Astrocyte (in vitro differentiated cells and primary cell): ENCODE measurements around the gene CD37. TPM values are rescaled to one million over a fixed set of nuclear protein-coding genes. Genes with fewer than 3 reads are reported as not detected.
"Not testable (repeated sequence)": the region's sequence is repeated elsewhere in the genome, so short reads cannot be mapped to it uniquely, and the experiment has no call there.

ENCODE experiments used
- DNase-seq: peaks from one replicate; pipeline ENCODE4 v3.0.0-alpha.2; 2010; ENCODE audit warnings: low read depth
- FAIRE-seq: peaks from 2 replicates; lab custom pipeline; 2011; peaks lifted over from hg19 to GRCh38; lab: Jason Lieb, UNC
- H2AFZ ChIP-seq: 2 replicates; pipeline ENCODE4 v1.6.0; 2012; ENCODE audit warnings: low read depth, low read length, inconsistent platforms
- H3K27ac ChIP-seq: 2 replicates; pipeline ENCODE4 v1.5.1; 2011; ENCODE audit warnings: low read depth, low read length, inconsistent platforms
- H3K27me3 ChIP-seq: 2 replicates; pipeline ENCODE4 v1.6.0; 2011; ENCODE audit warnings: low read length, inconsistent platforms; ENCODE audit not compliant: insufficient read depth
- H3K36me3 ChIP-seq: 2 replicates; pipeline ENCODE4 v1.5.1; 2011; ENCODE audit warnings: low read length, inconsistent platforms; ENCODE audit not compliant: insufficient read depth
- H3K4me1 ChIP-seq: 2 replicates; pipeline ENCODE4 v1.5.1; 2011; ENCODE audit warnings: low read length, inconsistent platforms; ENCODE audit not compliant: insufficient read depth
- H3K4me2 ChIP-seq: 2 replicates; pipeline ENCODE4 v1.6.0; 2012; ENCODE audit warnings: low read length, inconsistent platforms
- H3K4me3 ChIP-seq: 2 replicates; pipeline ENCODE4 v1.5.1; 2011; ENCODE audit warnings: low read depth, mild to moderate bottlenecking, low read length, inconsistent platforms; ENCODE audit not compliant: insufficient read depth
- H3K79me2 ChIP-seq: 2 replicates; pipeline ENCODE4 v1.6.0; 2012; ENCODE audit warnings: mild to moderate bottlenecking, low read length, inconsistent platforms; ENCODE audit not compliant: insufficient read depth
- H3K9ac ChIP-seq: 2 replicates; pipeline ENCODE4 v1.6.0; 2012; ENCODE audit warnings: mild to moderate bottlenecking, low read length, inconsistent platforms
- H3K9me3 ChIP-seq: 2 replicates; pipeline ENCODE4 v1.5.1; 2012; ENCODE audit warnings: low read depth, mild to moderate bottlenecking, low read length, inconsistent platforms; ENCODE audit not compliant: insufficient read depth
- H4K20me1 ChIP-seq: 2 replicates; pipeline ENCODE4 v1.6.0; 2012; ENCODE audit warnings: low read length, inconsistent platforms; ENCODE audit not compliant: insufficient read depth
- H3K27ac Mint-ChIP-seq: one replicate; pipeline ENCODE4 v1.8.0; 2021; ENCODE audit warnings: mild to moderate bottlenecking, mixed read lengths; ENCODE audit not compliant: unreplicated experiment
- H3K27me3 Mint-ChIP-seq: one replicate; pipeline ENCODE4 v1.8.0; 2021; ENCODE audit warnings: low read depth, mixed read lengths; ENCODE audit not compliant: unreplicated experiment
- H3K36me3 Mint-ChIP-seq: one replicate; pipeline ENCODE4 v1.8.0; 2021; ENCODE audit warnings: low read depth, mixed read lengths; ENCODE audit not compliant: unreplicated experiment
- H3K4me1 Mint-ChIP-seq: one replicate; pipeline ENCODE4 v1.8.0; 2021; ENCODE audit warnings: low read depth, mixed read lengths; ENCODE audit not compliant: unreplicated experiment
- H3K4me3 Mint-ChIP-seq: one replicate; pipeline ENCODE4 v1.8.0; 2021; ENCODE audit warnings: mild to moderate bottlenecking, moderate library complexity, mixed read lengths; ENCODE audit not compliant: unreplicated experiment
- H3K9me3 Mint-ChIP-seq: one replicate; pipeline ENCODE4 v1.8.0; 2021; ENCODE audit warnings: mild to moderate bottlenecking, mixed read lengths; ENCODE audit not compliant: unreplicated experiment
- EZH2 ChIP-seq: IDR thresholded peaks from 2 replicates; pipeline ENCODE4 v1.6.1; 2012; ENCODE audit warnings: mild to moderate bottlenecking, low read length, inconsistent platforms; ENCODE audit not compliant: insufficient read depth
- total RNA-seq: library from RNA; stranded (reverse); gene quantifications from 2 replicates; pipeline ENCODE4 v1.2.1, GENCODE V29; 2021
- TF ChIP-seq, protein P1 (sequence below): IDR thresholded peaks from 2 replicates; pipeline ENCODE4 v1.5.1; 2011; ENCODE audit warnings: low read depth, mild to moderate bottlenecking, inconsistent platforms, low read length, moderate library complexity; ENCODE audit not compliant: insufficient read depth

CD37 gene
- total RNA-seq, 1 donor from 2014 or later: 0.20 TPM

DNA sequence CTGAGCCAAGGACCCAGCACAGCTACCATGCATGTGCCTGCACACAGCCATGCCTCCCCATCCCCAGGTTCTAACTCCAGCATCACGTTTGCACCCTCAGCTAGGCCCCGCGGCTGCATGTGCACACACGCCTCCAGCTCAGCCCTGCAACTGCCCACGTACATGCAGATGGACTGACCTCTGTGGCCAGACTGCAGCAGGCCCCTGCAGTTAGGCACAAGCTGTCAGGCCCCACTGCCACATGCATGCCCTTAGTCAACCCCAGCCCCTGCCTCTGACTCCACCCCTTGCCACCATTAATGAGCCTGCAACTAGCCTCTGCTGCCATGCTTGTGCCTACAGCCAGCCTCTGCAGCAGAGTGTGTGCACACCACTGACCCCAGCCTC lies 33.3 kb upstream of the CD37 start:
- Histone ChIP-seq H3K27me3 (no peaks in the 10 kb centered on the region), H3K4me3 (no peak overlapping the region), H3K36me3 (no peaks in the 10 kb centered on the region), H3K4me1 (no peaks in the 10 kb centered on the region), H4K20me1 (no peaks in the 10 kb centered on the region), H3K9ac (no peak overlapping the region), H3K4me2 (no peak overlapping the region), H3K9me3 (no peaks in the 10 kb centered on the region), H3K79me2 (no peaks in the 10 kb centered on the region), H2AFZ (no peak overlapping the region), H3K27ac (no peak overlapping the region)
- Mint-ChIP-seq H3K27me3 (no peaks in the 10 kb centered on the region), H3K36me3 (peaks cover 19% of the 10 kb centered on the region), H3K4me1 (no peaks in the 10 kb centered on the region), H3K4me3 (no peak overlapping the region), H3K9me3 (peaks cover 12% of the 10 kb centered on the region), H3K27ac (no peak overlapping the region)
- TF ChIP-seq, protein P1, sequence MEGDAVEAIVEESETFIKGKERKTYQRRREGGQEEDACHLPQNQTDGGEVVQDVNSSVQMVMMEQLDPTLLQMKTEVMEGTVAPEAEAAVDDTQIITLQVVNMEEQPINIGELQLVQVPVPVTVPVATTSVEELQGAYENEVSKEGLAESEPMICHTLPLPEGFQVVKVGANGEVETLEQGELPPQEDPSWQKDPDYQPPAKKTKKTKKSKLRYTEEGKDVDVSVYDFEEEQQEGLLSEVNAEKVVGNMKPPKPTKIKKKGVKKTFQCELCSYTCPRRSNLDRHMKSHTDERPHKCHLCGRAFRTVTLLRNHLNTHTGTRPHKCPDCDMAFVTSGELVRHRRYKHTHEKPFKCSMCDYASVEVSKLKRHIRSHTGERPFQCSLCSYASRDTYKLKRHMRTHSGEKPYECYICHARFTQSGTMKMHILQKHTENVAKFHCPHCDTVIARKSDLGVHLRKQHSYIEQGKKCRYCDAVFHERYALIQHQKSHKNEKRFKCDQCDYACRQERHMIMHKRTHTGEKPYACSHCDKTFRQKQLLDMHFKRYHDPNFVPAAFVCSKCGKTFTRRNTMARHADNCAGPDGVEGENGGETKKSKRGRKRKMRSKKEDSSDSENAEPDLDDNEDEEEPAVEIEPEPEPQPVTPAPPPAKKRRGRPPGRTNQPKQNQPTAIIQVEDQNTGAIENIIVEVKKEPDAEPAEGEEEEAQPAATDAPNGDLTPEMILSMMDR: no peak
- TF ChIP-seq EZH2: no peak
- FAIRE-seq (no peak), DNase-seq (no peak)

DNA sequence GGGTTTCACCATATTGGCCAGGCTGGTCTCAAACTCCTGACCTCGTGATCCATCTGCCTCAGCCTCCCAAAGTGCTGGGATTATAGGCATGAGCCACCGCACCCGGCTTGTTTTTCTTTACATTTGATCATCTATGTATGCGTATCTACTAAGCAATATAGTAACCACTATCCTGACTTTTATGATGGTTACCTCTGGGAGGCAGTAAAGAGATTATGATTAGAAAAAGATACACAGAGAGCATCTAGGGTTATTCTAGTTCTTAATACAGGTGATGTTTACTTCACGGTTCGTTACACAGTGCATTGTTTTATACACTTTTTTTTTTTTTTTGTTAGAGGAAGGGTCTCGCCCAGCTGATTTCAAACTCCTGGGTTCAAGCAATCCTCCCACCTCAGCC lies 28.5 kb upstream of the CD37 start:
- H3K4me1 ChIP-seq, H3K4me3 ChIP-seq, H3K27ac ChIP-seq, H3K79me2 ChIP-seq, H4K20me1 ChIP-seq, H3K27me3 Mint-ChIP-seq, H3K9ac ChIP-seq, H3K9me3 ChIP-seq, H3K27ac Mint-ChIP-seq, H3K36me3 ChIP-seq, H3K4me3 Mint-ChIP-seq, H3K27me3 ChIP-seq, H2AFZ ChIP-seq, FAIRE-seq, H3K4me1 Mint-ChIP-seq, DNase-seq, H3K4me2 ChIP-seq: not testable (repeated sequence)
- H3K36me3 Mint-ChIP-seq: peaks cover 42% of the 10 kb centered on the region
- peaks cover 20% of the 10 kb centered on the region for H3K9me3 Mint-ChIP-seq

DNA sequence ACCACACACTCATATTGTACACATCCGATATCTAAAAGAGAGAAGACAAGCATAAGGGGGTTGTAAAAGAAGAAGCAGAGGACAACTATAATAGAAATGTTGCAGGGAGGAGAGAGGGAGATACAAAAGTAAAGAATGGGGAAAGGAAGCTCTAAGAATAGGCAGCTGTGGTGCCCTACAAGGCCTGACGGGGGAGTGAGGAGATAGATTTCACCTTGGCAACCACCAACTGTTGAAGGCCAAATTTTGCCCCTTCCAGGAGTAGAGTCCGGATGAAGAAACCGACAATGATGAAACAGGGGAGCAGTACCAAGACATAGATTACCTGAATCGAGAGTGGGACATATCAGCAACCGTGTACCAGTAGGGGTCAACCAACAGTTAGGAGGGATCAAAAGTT lies 26.1 kb upstream of the CD37 start:
- H3K36me3 ChIP-seq: no peaks in the 10 kb centered on the region
- DNase-seq: no peak
- Mint-ChIP-seq H3K4me3 (no peak overlapping the region), H3K27me3 (peaks cover 1% of the 10 kb centered on the region), H3K27ac (no peak overlapping the region), H3K36me3 (peaks cover 35% of the 10 kb centered on the region), H3K9me3 (peaks cover 16% of the 10 kb centered on the region), H3K4me1 (no peaks in the 10 kb centered on the region)
- no peaks in the 10 kb centered on the region for H3K9me3 ChIP-seq
- H3K9ac ChIP-seq: no peak overlapping the region
- no peaks in the 10 kb centered on the region for H4K20me1 ChIP-seq
- H3K27me3 ChIP-seq: no peaks in the 10 kb centered on the region
- no peaks in the 10 kb centered on the region for H3K4me1 ChIP-seq
- no peak overlapping the region for H3K4me2 ChIP-seq
- no peak overlapping the region for H3K4me3 ChIP-seq
- no peak overlapping the region for H2AFZ ChIP-seq
- no peaks in the 10 kb centered on the region for H3K79me2 ChIP-seq
- FAIRE-seq: no peak
- no peak for TF ChIP-seq EZH2
- TF ChIP-seq, protein P1: no peak
- H3K27ac ChIP-seq: no peak overlapping the region
